Ureter (tissue), 1 donor: ENCODE measurements around the gene RNF31. TPM values are rescaled to one million over a fixed set of nuclear protein-coding genes. Genes with fewer than 3 reads are reported as not detected.

Experiments used
- DNase-seq: peaks from one replicate; pipeline ENCODE4 v3.0.0-alpha.2; 2020; ENCODE audit warnings: low spot score
- total RNA-seq: library from RNA; stranded (reverse); gene quantifications from one replicate; pipeline ENCODE4 v1.2.4, GENCODE V29; 2023
- donor health status: DM: yes; HTN: yes; CAD: no.

Gene RNF31
- total RNA-seq, 1 donor from 2014 or later, result 86.6 TPM

GRCh38 chr14:24159777-24160498, 12.6 kb downstream of the RNF31 start:
- no peak for DNase-seq

- DNase-seq, result no peak
These were observed 13.2 kb downstream of the RNF31 start for GRCh38 chr14:24160499-24160849.

- DNase-seq, result peak; percentile 98
These were observed 13.8 kb downstream of the RNF31 start, which contains the start of gene IRF9 for GRCh38 chr14:24160850-24161804. IRF9 (plus strand) TSS chr14:24161265; CDS start chr14:24162145, 880 bp downstream.

GRCh38 chr14:24162093-24162492, 14.8 kb downstream of the RNF31 start:
- DNase-seq, result no peak

GRCh38 chr14:24164518-24164991, 17.3 kb downstream of the RNF31 start:
- no peak for DNase-seq

- no peak for DNase-seq
These were observed 18.5 kb downstream of the RNF31 start for GRCh38 chr14:24165785-24166184.

GRCh38 chr14:24167469-24168114, 20.3 kb downstream of the RNF31 start:
- no peak for DNase-seq

- DNase-seq, result peak; percentile 81
These were observed 24.3 kb downstream of the RNF31 start, which contains the start of gene REC8 for GRCh38 chr14:24171422-24172260. REC8 (plus strand) TSS chr14:24172080; CDS start chr14:24172553, 473 bp downstream.

GRCh38 chr14:24172261-24172860, 25.1 kb downstream of the RNF31 start:
- DNase-seq, result no peak

GRCh38 chr14:24172871-24173281, 25.6 kb downstream of the RNF31 start:
- DNase-seq, result no peak

- DNase-seq, result no peak
These were observed 29.3 kb downstream of the RNF31 start for GRCh38 chr14:24176599-24176998.

- DNase-seq, result no peak
These were observed 29.9 kb downstream of the RNF31 start for GRCh38 chr14:24177041-24177825.

- DNase-seq, result no peak
These were observed 30.6 kb downstream of the RNF31 start for GRCh38 chr14:24177891-24178290.

- no peak for DNase-seq
These were observed 31.3 kb downstream of the RNF31 start for GRCh38 chr14:24178399-24179178.

- DNase-seq, result no peak
These were observed 32.1 kb downstream of the RNF31 start for GRCh38 chr14:24179294-24179960.

GRCh38 chr14:24179961-24180796, 32.9 kb downstream of the RNF31 start:
- DNase-seq, result no peak

- DNase-seq, result no peak
These were observed 34.2 kb downstream of the RNF31 start for GRCh38 chr14:24181371-24182077.
